ENCODE measurements around the gene RALGAPA1. TPM values are rescaled to one million over a fixed set of nuclear protein-coding genes. Genes with fewer than 3 reads are reported as not detected.

RALGAPA1 gene
- polyA plus RNA-seq, 1 of the 3 experiments (the other 2 are of a cell fraction), result 3.6 TPM

DNA sequence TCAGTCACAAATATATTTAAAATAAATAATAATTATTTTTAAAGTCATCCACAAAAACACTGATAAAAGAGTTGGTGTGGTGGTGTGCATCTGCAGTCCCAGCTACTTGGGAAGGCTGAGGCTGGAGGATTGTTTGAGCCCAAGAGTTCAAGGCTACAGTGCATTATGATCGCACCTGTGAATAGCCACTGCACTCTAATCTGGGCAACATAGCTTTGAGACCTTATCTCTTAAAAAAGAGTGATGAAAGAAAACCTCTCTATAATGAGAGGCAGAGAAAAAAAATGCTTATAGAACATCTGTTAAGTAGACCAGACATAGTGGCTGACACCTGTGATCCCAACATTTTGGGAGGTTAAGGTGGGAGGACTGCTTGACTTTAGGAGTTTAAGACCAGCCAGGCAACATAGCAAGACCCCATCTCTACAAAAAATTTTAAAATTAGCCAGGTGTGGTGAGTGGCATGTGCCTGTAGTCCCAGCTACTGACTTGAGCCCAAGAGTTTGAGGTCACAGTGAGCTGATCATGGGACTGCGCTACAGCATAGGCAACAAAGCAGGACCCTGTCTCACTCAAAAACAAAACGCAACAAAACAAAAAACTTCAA is 50.5 kb downstream of the RALGAPA1 start:
- TF ChIP-seq, protein P1, sequence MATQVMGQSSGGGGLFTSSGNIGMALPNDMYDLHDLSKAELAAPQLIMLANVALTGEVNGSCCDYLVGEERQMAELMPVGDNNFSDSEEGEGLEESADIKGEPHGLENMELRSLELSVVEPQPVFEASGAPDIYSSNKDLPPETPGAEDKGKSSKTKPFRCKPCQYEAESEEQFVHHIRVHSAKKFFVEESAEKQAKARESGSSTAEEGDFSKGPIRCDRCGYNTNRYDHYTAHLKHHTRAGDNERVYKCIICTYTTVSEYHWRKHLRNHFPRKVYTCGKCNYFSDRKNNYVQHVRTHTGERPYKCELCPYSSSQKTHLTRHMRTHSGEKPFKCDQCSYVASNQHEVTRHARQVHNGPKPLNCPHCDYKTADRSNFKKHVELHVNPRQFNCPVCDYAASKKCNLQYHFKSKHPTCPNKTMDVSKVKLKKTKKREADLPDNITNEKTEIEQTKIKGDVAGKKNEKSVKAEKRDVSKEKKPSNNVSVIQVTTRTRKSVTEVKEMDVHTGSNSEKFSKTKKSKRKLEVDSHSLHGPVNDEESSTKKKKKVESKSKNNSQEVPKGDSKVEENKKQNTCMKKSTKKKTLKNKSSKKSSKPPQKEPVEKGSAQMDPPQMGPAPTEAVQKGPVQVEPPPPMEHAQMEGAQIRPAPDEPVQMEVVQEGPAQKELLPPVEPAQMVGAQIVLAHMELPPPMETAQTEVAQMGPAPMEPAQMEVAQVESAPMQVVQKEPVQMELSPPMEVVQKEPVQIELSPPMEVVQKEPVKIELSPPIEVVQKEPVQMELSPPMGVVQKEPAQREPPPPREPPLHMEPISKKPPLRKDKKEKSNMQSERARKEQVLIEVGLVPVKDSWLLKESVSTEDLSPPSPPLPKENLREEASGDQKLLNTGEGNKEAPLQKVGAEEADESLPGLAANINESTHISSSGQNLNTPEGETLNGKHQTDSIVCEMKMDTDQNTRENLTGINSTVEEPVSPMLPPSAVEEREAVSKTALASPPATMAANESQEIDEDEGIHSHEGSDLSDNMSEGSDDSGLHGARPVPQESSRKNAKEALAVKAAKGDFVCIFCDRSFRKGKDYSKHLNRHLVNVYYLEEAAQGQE (IDR thresholded peaks at IDR 0.05; ENCODE audit: low read depth, low read length), result no peak
- TF ChIP-seq RCOR1 (IDR thresholded peaks at IDR 0.05; ENCODE audit: low read length) (no peak), IRF3 (IDR thresholded peaks at IDR 0.05; ENCODE audit: low read depth, low read length) (no peak)

GRCh38 chr14:35754671-35755070 is 54.4 kb downstream of the RALGAPA1 start:
- ChIA-PET POLR2A (no interaction called here), CTCF (interaction anchor here (1.0 to 1.5 kb wide), 2 partner anchors 60 to 67 kb away, joined by 3 read pairs; no protein-coding TSS in a partner anchor)
- Histone ChIP-seq H3K4me3 (ENCODE audit: low read depth in 2 of 2, low read length in 1 of 2) (no peak overlapping the region), H3K79me2 (ENCODE audit: insufficient read depth) (no peaks in the 10 kb centered on the region), H3K4me1 (ENCODE audit: control insufficient read depth in 1 of 2, insufficient read depth in 2 of 2, low read depth in 1 of 2, low read length in 1 of 2) (no peaks in the 10 kb centered on the region), H3K27me3 (ENCODE audit: insufficient read depth) (no peaks in the 10 kb centered on the region), H2AFZ (ENCODE audit: low read depth) (no peak overlapping the region), H4K20me1 (ENCODE audit: insufficient read depth) (no peaks in the 10 kb centered on the region), H3K27ac (ENCODE audit: low read depth in 2 of 2, low read length in 1 of 2) (no peak overlapping the region), H3K9me2 (no peaks in the 10 kb centered on the region), H3K4me2 (no peak overlapping the region), H3F3A (replicated peaks; ENCODE audit: insufficient read depth) (peaks cover 2% of the 10 kb centered on the region), H3K9ac (no peak overlapping the region), H3K9me3 (no peaks in the 10 kb centered on the region; the same call in 1 of the 2 replicates), H3K36me3 (replicated peaks in 1 of 2; ENCODE audit: control insufficient read depth in 1 of 2, insufficient read depth in 2 of 2, low read length in 1 of 2) (peaks cover 35 to 37% of the 10 kb centered on the region in 2 experiments)
- DNase-seq, result no peak
- TF ChIP-seq YY1 (IDR thresholded peaks at IDR 0.05; ENCODE audit: low read depth) (no peak), TCF12 (IDR thresholded peaks at IDR 0.05) (no peak), RXRA (IDR thresholded peaks at IDR 0.05; ENCODE audit: borderline replicate concordance, low read depth) (no peak), FOXJ3 (CRISPR knock-in tag; IDR thresholded peaks at IDR 0.05) (no peak), IRF3 (IDR thresholded peaks at IDR 0.05; ENCODE audit: low read depth, low read length) (no peak)

More for the DNA sequence above, 50.5 kb downstream of the RALGAPA1 start:
- Histone ChIP-seq H3K9me3 (no peaks in the 10 kb centered on the region; the same call in 1 of the 2 replicates), H3F3A (replicated peaks; ENCODE audit: insufficient read depth) (no peaks in the 10 kb centered on the region), H3K9ac (no peak overlapping the region), H3K4me1 (ENCODE audit: control insufficient read depth in 1 of 2, insufficient read depth in 2 of 2, low read depth in 1 of 2, low read length in 1 of 2) (no peaks in the 10 kb centered on the region), H2AFZ (ENCODE audit: low read depth) (no peak overlapping the region), H3K9me2 (no peaks in the 10 kb centered on the region), H3K79me2 (ENCODE audit: insufficient read depth) (no peaks in the 10 kb centered on the region), H3K4me2 (no peak overlapping the region), H3K27ac (ENCODE audit: low read depth in 2 of 2, low read length in 1 of 2) (no peak overlapping the region), H3K36me3 (replicated peaks in 1 of 2; ENCODE audit: control insufficient read depth in 1 of 2, insufficient read depth in 2 of 2, low read length in 1 of 2) (peaks cover 18 to 29% of the 10 kb centered on the region in 2 experiments), H3K27me3 (ENCODE audit: insufficient read depth) (no peaks in the 10 kb centered on the region), H4K20me1 (ENCODE audit: insufficient read depth) (no peaks in the 10 kb centered on the region), H3K4me3 (ENCODE audit: low read depth in 2 of 2, low read length in 1 of 2) (no peak overlapping the region)
- DNase-seq, result no peak
- CTCF ChIA-PET, result interaction anchor here (0.9 to 1.4 kb wide), 2 partner anchors 14 to 321 kb away, joined by 3 to 5 read pairs; no protein-coding TSS in a partner anchor
- POLR2A ChIA-PET, result no interaction called here
- WGBS (ENCODE audit: low lambda C conversion rate), result 98% methylated on average over 3 of the region's 3 CpGs
